RWPE2 (cell line): ENCODE results near the gene LRRC42.

Experiments used
- ATAC-seq: fragments of 200-7000 bp; cut with Tn5 transposase; 3 replicates; pipeline ENCODE4 v1.9.1; 2021; ENCODE audit warnings: low read depth
- DNase-seq: peaks from one replicate; pipeline ENCODE4 v3.0.0-alpha.2; 2020; ENCODE audit warnings: low spot score
- H3K27ac ChIP-seq: fragments of 450-650 bp; 2 replicates; pipeline ENCODE4 v1.5.1; 2017; ENCODE audit warnings: mild to moderate bottlenecking; ENCODE audit not compliant: poor library complexity, severe bottlenecking
- H3K27me3 ChIP-seq: fragments of 250-450 bp; sonication (Bioruptor Pico); 2 replicates; pipeline ENCODE4 v1.5.1; 2021; ENCODE audit warnings: mild to moderate bottlenecking, moderate library complexity; ENCODE audit not compliant: insufficient read depth, poor library complexity, severe bottlenecking
- H3K36me3 ChIP-seq: fragments of 250-450 bp; sonication (Bioruptor Pico); 2 replicates; pipeline ENCODE4 v1.5.1; 2020; ENCODE audit warnings: low read depth, mild to moderate bottlenecking, moderate library complexity
- H3K4me1 ChIP-seq: fragments of 250-450 bp; sonication (Bioruptor Pico); 2 replicates; pipeline ENCODE4 v1.5.1; 2021; ENCODE audit warnings: mild to moderate bottlenecking, moderate library complexity; ENCODE audit not compliant: insufficient read depth, poor library complexity, severe bottlenecking
- H3K4me3 ChIP-seq: fragments of 250-450 bp; sonication (Bioruptor Pico); 2 replicates; pipeline ENCODE4 v1.5.1; 2021; ENCODE audit warnings: mild to moderate bottlenecking, moderate library complexity; ENCODE audit not compliant: severe bottlenecking
- H3K9me3 ChIP-seq: fragments of 250-450 bp; sonication (Bioruptor Pico); 2 replicates; pipeline ENCODE4 v1.5.1; 2021; ENCODE audit warnings: mild to moderate bottlenecking, moderate library complexity; ENCODE audit not compliant: severe bottlenecking
- TF ChIP-seq, protein P1 (sequence below): fragments of 450-650 bp; IDR thresholded peaks from one replicate; pipeline ENCODE4 v1.5.1; 2017; ENCODE audit warnings: mild to moderate bottlenecking, moderate library complexity; ENCODE audit not compliant: poor library complexity, severe bottlenecking

Gene LRRC42

DNA sequence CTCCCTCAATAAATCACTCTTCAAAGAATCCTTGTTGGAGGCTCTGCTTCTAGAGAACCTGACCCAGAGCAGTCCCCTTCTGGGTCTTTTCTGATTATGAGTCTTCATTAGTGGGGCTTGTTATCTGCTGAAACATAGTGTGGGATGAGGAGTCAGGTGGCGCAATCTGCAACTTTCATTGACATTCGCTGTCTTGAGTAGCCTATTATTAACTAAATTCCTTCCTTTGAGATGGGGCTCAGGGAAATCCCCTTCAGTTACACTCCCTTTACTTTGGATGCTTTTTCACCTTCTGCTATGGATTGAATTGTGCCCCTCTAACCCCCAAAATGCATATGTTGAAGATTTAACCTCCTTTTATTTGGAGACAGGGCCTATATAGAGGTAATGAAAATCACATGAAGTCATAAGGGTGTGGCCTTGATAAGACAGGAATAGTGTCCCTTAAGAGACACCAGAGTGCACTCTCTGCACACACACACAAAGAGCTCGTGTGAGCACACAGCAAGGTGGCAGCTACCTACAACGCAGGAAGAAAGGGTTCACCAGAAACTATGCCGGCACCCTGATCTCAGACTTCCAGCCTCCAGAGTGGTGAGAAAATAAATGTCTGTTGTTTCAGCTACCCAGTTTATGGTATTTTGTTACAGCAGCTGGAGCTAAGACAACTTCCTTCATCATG, 32.7 kb upstream of the LRRC42 start:
- no peak for DNase-seq
- H3K9me3 ChIP-seq, result no peaks in the 10 kb centered on the region
- no peak overlapping the region for H3K4me3 ChIP-seq
- no peak for ATAC-seq
- TF ChIP-seq, protein P1, sequence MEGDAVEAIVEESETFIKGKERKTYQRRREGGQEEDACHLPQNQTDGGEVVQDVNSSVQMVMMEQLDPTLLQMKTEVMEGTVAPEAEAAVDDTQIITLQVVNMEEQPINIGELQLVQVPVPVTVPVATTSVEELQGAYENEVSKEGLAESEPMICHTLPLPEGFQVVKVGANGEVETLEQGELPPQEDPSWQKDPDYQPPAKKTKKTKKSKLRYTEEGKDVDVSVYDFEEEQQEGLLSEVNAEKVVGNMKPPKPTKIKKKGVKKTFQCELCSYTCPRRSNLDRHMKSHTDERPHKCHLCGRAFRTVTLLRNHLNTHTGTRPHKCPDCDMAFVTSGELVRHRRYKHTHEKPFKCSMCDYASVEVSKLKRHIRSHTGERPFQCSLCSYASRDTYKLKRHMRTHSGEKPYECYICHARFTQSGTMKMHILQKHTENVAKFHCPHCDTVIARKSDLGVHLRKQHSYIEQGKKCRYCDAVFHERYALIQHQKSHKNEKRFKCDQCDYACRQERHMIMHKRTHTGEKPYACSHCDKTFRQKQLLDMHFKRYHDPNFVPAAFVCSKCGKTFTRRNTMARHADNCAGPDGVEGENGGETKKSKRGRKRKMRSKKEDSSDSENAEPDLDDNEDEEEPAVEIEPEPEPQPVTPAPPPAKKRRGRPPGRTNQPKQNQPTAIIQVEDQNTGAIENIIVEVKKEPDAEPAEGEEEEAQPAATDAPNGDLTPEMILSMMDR, result no peak
- no peaks in the 10 kb centered on the region for H3K27me3 ChIP-seq
- no peak overlapping the region for H3K27ac ChIP-seq
- H3K36me3 ChIP-seq, result peaks cover 4% of the 10 kb centered on the region
- H3K4me1 ChIP-seq, result peaks cover 10% of the 10 kb centered on the region

DNA sequence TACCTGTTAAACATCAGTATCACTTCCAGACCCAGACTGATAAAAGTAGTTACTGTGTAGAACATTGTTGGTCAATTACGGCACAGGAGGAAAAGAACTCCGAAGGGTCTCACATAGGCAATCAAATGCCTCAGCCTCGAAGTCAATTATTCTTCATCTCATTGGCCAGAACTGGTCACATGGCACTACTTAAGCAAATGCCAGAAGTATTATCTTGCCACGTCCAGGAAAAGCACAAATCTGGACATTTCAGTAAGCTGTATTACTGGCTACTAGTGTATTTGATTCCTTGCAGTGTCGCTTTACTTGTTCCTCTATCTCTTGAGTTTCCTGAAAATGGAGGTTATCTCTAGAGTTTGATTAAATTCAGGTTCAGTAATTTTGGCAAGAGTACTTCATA, 27.8 kb upstream of the LRRC42 start:
- DNase-seq, result no peak
- H3K9me3 ChIP-seq, result no peaks in the 10 kb centered on the region
- H3K4me1 ChIP-seq, result no peaks in the 10 kb centered on the region
- TF ChIP-seq, protein P1, result no peak
- no peak for ATAC-seq
- no peak overlapping the region for H3K27ac ChIP-seq
- H3K36me3 ChIP-seq, result peaks cover 19% of the 10 kb centered on the region
- H3K4me3 ChIP-seq, result no peak overlapping the region
- no peaks in the 10 kb centered on the region for H3K27me3 ChIP-seq

DNA sequence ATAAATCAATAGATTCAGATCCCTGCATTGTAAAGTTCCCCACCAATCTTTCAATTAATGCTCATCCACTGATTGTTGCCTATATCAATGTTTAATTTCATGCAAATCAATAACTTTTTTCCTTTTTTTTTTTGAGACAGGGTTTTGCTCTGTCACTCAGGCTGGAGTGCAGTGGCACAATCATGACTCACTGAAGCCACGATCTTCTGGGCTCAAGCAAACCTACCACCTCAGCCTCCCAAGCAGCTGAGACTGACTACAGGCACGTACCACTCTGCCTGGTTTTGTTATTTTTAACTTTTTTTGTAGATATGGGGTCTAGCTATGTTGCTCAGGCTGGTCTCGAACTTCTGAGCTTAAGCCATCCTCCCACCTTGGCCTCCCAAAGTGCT, 26.5 kb upstream of the LRRC42 start:
- H3K9me3 ChIP-seq, result no peaks in the 10 kb centered on the region
- H3K27me3 ChIP-seq, result no peaks in the 10 kb centered on the region
- H3K4me1 ChIP-seq, result no peaks in the 10 kb centered on the region
- H3K27ac ChIP-seq, result no peak overlapping the region
- TF ChIP-seq, protein P1, result no peak
- H3K4me3 ChIP-seq, result no peak overlapping the region
- H3K36me3 ChIP-seq, result peaks cover 33% of the 10 kb centered on the region
- DNase-seq, result no peak
- ATAC-seq, result no peak

DNA sequence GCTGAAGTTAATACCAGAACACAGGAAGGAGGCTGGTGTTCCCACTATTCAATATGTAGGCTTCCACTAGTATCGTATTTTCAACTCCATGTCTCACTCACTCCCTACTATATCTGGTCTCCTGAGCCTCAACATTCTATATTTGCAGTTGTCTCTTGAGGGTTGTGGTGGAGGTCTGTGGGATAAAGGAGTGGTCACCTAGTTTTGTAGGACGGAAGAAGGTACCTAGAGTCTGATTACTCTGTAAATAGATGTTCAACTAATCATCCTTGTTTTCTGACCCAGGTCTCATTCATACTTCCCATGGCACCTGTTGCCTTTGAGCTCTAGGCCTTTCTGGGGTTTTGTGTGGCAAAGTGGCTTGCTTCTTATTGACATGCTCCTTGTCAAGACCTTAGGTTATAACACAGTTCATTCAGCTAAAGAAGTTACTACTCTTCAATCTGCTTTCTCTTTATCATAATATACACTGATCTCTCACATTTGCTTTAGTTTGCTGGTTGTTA, 18.7 kb upstream of the LRRC42 start:
- Histone ChIP-seq H3K27me3 (no peaks in the 10 kb centered on the region), H3K4me1 (no peaks in the 10 kb centered on the region), H3K9me3 (no peaks in the 10 kb centered on the region), H3K4me3 (no peak overlapping the region), H3K36me3 (peaks cover 63% of the 10 kb centered on the region), H3K27ac (no peak overlapping the region)
- ATAC-seq (no peak), DNase-seq (no peak)
- TF ChIP-seq, protein P1, result no peak

DNA sequence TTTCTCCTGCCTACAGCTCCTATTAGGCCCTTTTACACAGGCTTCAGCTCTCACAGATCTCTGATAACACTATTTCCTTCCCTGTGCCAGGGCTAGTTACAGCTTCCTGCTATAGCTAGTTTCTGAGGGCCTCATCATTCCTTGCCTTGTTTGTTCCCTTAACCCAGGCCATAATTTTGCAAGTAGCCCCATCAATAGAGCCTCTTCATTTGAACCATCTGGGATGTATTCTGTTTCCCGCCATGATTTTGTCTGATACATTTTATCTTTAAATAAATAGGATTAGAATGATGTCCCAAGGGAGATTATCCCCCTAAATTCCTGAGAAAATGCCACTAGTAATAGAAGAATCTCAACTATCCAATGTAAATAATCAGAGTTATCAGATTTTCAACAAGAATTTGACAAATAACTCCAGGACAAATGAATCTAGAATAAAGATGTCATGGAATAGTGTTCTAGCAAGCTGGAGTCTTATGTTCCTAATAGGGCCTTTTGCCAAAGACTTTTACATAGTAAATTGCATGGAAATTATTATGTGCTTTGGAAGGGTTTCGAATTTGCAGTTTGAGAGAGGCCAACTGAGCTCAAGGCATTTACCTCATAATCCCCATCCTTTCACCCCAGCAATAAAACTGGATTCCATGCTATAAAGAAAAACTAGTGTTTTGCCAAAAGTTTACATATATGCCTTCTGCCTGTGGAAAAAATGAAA, 16.7 kb upstream of the LRRC42 start:
- Histone ChIP-seq H3K4me3 (no peak overlapping the region), H3K36me3 (peaks cover 57% of the 10 kb centered on the region), H3K4me1 (no peaks in the 10 kb centered on the region), H3K9me3 (peaks cover 4% of the 10 kb centered on the region), H3K27me3 (no peaks in the 10 kb centered on the region), H3K27ac (no peak overlapping the region)
- ATAC-seq (no peak), DNase-seq (no peak)
- TF ChIP-seq, protein P1, result no peak
